H1 (cell line): ENCODE results near the gene PTK6. TPM values are rescaled to one million over a fixed set of nuclear protein-coding genes. Genes with fewer than 3 reads are reported as not detected.

Source experiments
- CTCF ChIA-PET: fragments of 300-600 bp; sonication (Branson Sonifier 250); formaldehyde crosslinking; loops from one replicate; lab custom pipeline; 2021; ENCODE audit not compliant: partially characterized antibody; lab: Charles Lee
- POLR2A ChIA-PET: fragments of 300-600 bp; sonication (Branson Sonifier 250); formaldehyde crosslinking; loops from one replicate; lab custom pipeline; 2021; ENCODE audit warnings: inconsistent platforms; ENCODE audit not compliant: partially characterized antibody; lab: Charles Lee
- DNase-seq, 2 experiments: peaks; one replicate each; pipeline versions ENCODE4 v3.0.0 to v3.0.0-alpha.2; 2010 to 2022; ENCODE audit warnings: low spot score in 2 of 2, low read depth in 1 of 2, mixed read lengths in 1 of 2
- FAIRE-seq: peaks from 2 replicates; lab custom pipeline; 2011; peaks lifted over from hg19 to GRCh38; lab: Jason Lieb, UNC
- H2AFZ ChIP-seq: 2 replicates; pipeline ENCODE4 v1.8.1; 2012; ENCODE audit warnings: low read length, inconsistent platforms
- H2AK5ac ChIP-seq: 2 replicates; pipeline ENCODE4 v1.6.1; 2013; ENCODE audit warnings: low read depth, low read length
- H2BK120ac ChIP-seq: replicated peaks from 2 replicates; pipeline ENCODE3; 2013; ENCODE audit warnings: low read depth, low read length, inconsistent platforms
- H2BK12ac ChIP-seq: 2 replicates; pipeline ENCODE4 v1.6.1; 2013; ENCODE audit warnings: low read depth, low read length
- H2BK15ac ChIP-seq: 2 replicates; pipeline ENCODE4 v1.6.1; 2013; ENCODE audit warnings: low read length
- H2BK20ac ChIP-seq: 2 replicates; pipeline ENCODE4 v1.6.1; 2013; ENCODE audit warnings: low read length
- H2BK5ac ChIP-seq: 2 replicates; pipeline ENCODE4 v1.6.1; 2013; ENCODE audit warnings: low read depth, low read length
- H3K14ac ChIP-seq: 2 replicates; pipeline ENCODE4 v1.6.1; 2013; ENCODE audit warnings: inconsistent platforms; ENCODE audit not compliant: insufficient read length
- H3K18ac ChIP-seq: 2 replicates; pipeline ENCODE4 v1.6.1; 2013; ENCODE audit warnings: low read length; ENCODE audit errors: extremely low read depth
- H3K23ac ChIP-seq: 2 replicates; pipeline ENCODE4 v1.6.1; 2013; ENCODE audit warnings: inconsistent platforms; ENCODE audit not compliant: insufficient read length
- H3K23me2 ChIP-seq: 2 replicates; pipeline ENCODE4 v1.6.1; 2013; ENCODE audit warnings: low read depth, low read length
- H3K27ac ChIP-seq: 2 replicates; pipeline ENCODE4 v1.6.1; 2011; ENCODE audit warnings: low read depth, low read length, inconsistent platforms
- H3K27me3 ChIP-seq, 4 experiments: replicated peaks in 1 of 4; 1 replicate in 1 of 4; 2 replicates in 3 of 4; pipeline versions ENCODE4 v1.6.1 to v1.8.1; 2011 to 2013; ENCODE audit warnings: low read length in 3 of 4, mild to moderate bottlenecking in 3 of 4, inconsistent platforms in 2 of 4, mixed read lengths in 2 of 4, moderate library complexity in 1 of 4; ENCODE audit not compliant: control insufficient read depth in 3 of 4, insufficient read depth in 3 of 4; ENCODE audit errors: extremely low read depth in 1 of 4
- H3K36me3 ChIP-seq, 4 experiments: 2 replicates each; pipeline versions ENCODE4 v1.6.1 to v1.8.1; 2011 to 2013; ENCODE audit warnings: mild to moderate bottlenecking in 4 of 4, low read length in 3 of 4, moderate library complexity in 2 of 4, control low read depth in 1 of 4, inconsistent platforms in 1 of 4; ENCODE audit not compliant: insufficient read depth in 4 of 4, control insufficient read depth in 2 of 4
- H3K4ac ChIP-seq: replicated peaks from 2 replicates; pipeline ENCODE3; 2013; ENCODE audit warnings: low read length, low read depth, mixed read lengths, inconsistent platforms; ENCODE audit not compliant: insufficient read length
- H3K4me1 ChIP-seq, 4 experiments: replicated peaks in 1 of 4; 1 replicate in 1 of 4; 2 replicates in 3 of 4; pipeline versions ENCODE4 v1.6.1 to v1.8.1; 2011 to 2013; ENCODE audit warnings: low read length in 3 of 4, inconsistent platforms in 2 of 4, mixed read lengths in 1 of 4; ENCODE audit not compliant: insufficient read depth in 4 of 4, control insufficient read depth in 3 of 4
- H3K4me2 ChIP-seq, 2 experiments: 2 replicates each; pipeline versions ENCODE4 v1.6.1 to v1.8.1; 2011 to 2013; ENCODE audit warnings: low read depth in 2 of 2, low read length in 2 of 2, control low read depth in 1 of 2, inconsistent platforms in 1 of 2, mild to moderate bottlenecking in 1 of 2; ENCODE audit not compliant: insufficient read depth in 1 of 2
- H3K4me3 ChIP-seq, 4 experiments: fragments of 200-600, 300-600 bp in 1 of 4; sonication (generic), shearing (Covaris generic), sonication (Bioruptor Twin) in 1 of 4; 2 replicates each; pipeline versions ENCODE4 v1.5.1 to v1.8.1; 2011 to 2016; ENCODE audit warnings: low read length in 4 of 4, low read depth in 3 of 4, control low read depth in 2 of 4, inconsistent platforms in 2 of 4, mild to moderate bottlenecking in 2 of 4, mixed read lengths in 1 of 4, moderate library complexity in 1 of 4; ENCODE audit not compliant: insufficient read depth in 2 of 4; ENCODE audit errors: extremely low read depth in 1 of 4
- H3K56ac ChIP-seq: replicated peaks from 2 replicates; pipeline ENCODE3; 2013; ENCODE audit warnings: low read depth, mild to moderate bottlenecking, mixed read lengths, low read length, inconsistent platforms; ENCODE audit not compliant: insufficient read length
- H3K79me1 ChIP-seq: 2 replicates; pipeline ENCODE4 v1.6.1; 2013; ENCODE audit warnings: low read depth, low read length, control low read depth
- H3K79me2 ChIP-seq, 2 experiments: 2 replicates each; pipeline versions ENCODE4 v1.6.1 to v1.8.1; 2012 to 2013; ENCODE audit warnings: low read length in 2 of 2, mild to moderate bottlenecking in 2 of 2, inconsistent platforms in 1 of 2; ENCODE audit not compliant: insufficient read depth in 2 of 2, control insufficient read depth in 1 of 2
- H3K9ac ChIP-seq, 4 experiments: replicated peaks in 1 of 4; 1 replicate in 1 of 4; 2 replicates in 3 of 4; pipeline versions ENCODE4 v1.6.1 to v1.8.1; 2011 to 2013; ENCODE audit warnings: low read depth in 3 of 4, low read length in 3 of 4, control low read depth in 2 of 4, mild to moderate bottlenecking in 2 of 4, moderate library complexity in 2 of 4, inconsistent platforms in 1 of 4; ENCODE audit errors: extremely low read depth in 1 of 4
- H3K9me3 ChIP-seq, 2 experiments: 2 replicates each; pipeline versions ENCODE4 v1.6.1 to v1.8.1; 2012 to 2013; ENCODE audit warnings: mild to moderate bottlenecking in 2 of 2, moderate library complexity in 2 of 2, control low read depth in 1 of 2, inconsistent platforms in 1 of 2, low read depth in 1 of 2, low read length in 1 of 2, mixed read lengths in 1 of 2; ENCODE audit not compliant: insufficient read depth in 2 of 2
- H4K20me1 ChIP-seq, 2 experiments: replicated peaks in 1 of 2; 2 replicates each; pipeline versions ENCODE3 to v1.8.1; 2011 to 2013; ENCODE audit warnings: inconsistent platforms in 2 of 2, low read length in 2 of 2, mild to moderate bottlenecking in 1 of 2; ENCODE audit not compliant: insufficient read depth in 2 of 2, control insufficient read depth in 1 of 2
- H4K5ac ChIP-seq: 2 replicates; pipeline ENCODE4 v1.6.1; 2013; ENCODE audit warnings: low read length, low read depth, mixed read lengths, inconsistent platforms; ENCODE audit not compliant: insufficient read length
- H4K8ac ChIP-seq: 2 replicates; pipeline ENCODE4 v1.8.0; 2013; ENCODE audit warnings: mild to moderate bottlenecking, moderate library complexity, low read length, inconsistent platforms; ENCODE audit not compliant: insufficient read depth; ENCODE audit errors: extremely low read depth
- H4K91ac ChIP-seq: replicated peaks from 2 replicates; pipeline ENCODE3; 2013; ENCODE audit warnings: low read length, mixed read lengths, inconsistent platforms; ENCODE audit not compliant: insufficient read length
- CBX5 ChIP-seq: fragments of 300-800, 300-1000 bp; sonication (generic); IDR thresholded peaks from 2 replicates; pipeline ENCODE4 v1.7.1; 2016; ENCODE audit warnings: antibody characterized with exemption, low read length, low read depth
- HDAC2 ChIP-seq, 2 experiments: fragments of 300-600 bp in 1 of 2; sonication (generic) in 1 of 2; IDR thresholded peaks; 2 replicates each; pipeline ENCODE4 v1.6.1; 2011 to 2012; ENCODE audit warnings: low read depth in 2 of 2, low read length in 2 of 2, mild to moderate bottlenecking in 2 of 2, moderate library complexity in 2 of 2, borderline replicate concordance in 1 of 2, inconsistent platforms in 1 of 2
- PHF8 ChIP-seq: fragments of 200-600 bp; sonication (generic); conservative IDR thresholded peaks from 2 replicates; pipeline ENCODE4 v1.7.1; 2012; ENCODE audit warnings: low read depth, mild to moderate bottlenecking, inconsistent platforms, low read length, moderate library complexity
- SIRT6 ChIP-seq: IDR thresholded peaks from one replicate; pipeline ENCODE4 v1.7.1; 2012; ENCODE audit warnings: low read length, inconsistent platforms
- SP2 ChIP-seq: IDR thresholded peaks from 2 replicates; pipeline ENCODE4 v1.6.1; 2012; ENCODE audit warnings: mild to moderate bottlenecking, low read length, inconsistent platforms
- SUZ12 ChIP-seq: fragments of 200-600 bp; sonication (generic); IDR thresholded peaks from 2 replicates; pipeline ENCODE4 v1.6.1; 2012; ENCODE audit warnings: mild to moderate bottlenecking, inconsistent platforms, low read length, moderate library complexity, mixed read lengths
- ZNF274 ChIP-seq: IDR thresholded peaks from 2 replicates; pipeline ENCODE4 v1.7.0; 2012; ENCODE audit warnings: low read length, borderline replicate concordance; ENCODE audit errors: extremely low read depth
- WGBS, 2 experiments: shearing (Covaris generic) in 1 of 2; methylation state at CpG; one replicate each; pipeline versions ENCODE4 v1.1.6 to v1.1.7; 2013 to 2015; ENCODE audit warnings: low lambda C conversion rate in 2 of 2, mixed read lengths in 2 of 2, inconsistent platforms in 1 of 2, low coverage in 1 of 2, missing lambda C conversion rate in 1 of 2; ENCODE audit not compliant: insufficient replicate concordance in 2 of 2, insufficient coverage in 1 of 2, insufficient read length in 1 of 2; ENCODE audit errors: extremely low coverage in 1 of 2, missing lambda C conversion rate in 1 of 2; 5-methylcytosine and 5-hydroxymethylcytosine counted together
- polyA plus RNA-seq, 7 experiments: library from polyadenylated mRNA; depleted of rRNA in 3 of 7; stranded (reverse) in 5 of 7; unstranded in 2 of 7; fragments of >200 nt in 5 of 7; fragments of 200-250 nt in 2 of 7; gene quantifications; 1 replicate in 5 of 7; 2 replicates in 1 of 7; 4 replicates in 1 of 7; pipeline versions ENCODE4 v1.2.1 to v1.2.3, GENCODE V29; 2011 to 2013; ENCODE audit warnings: missing spikeins in 2 of 7, mixed read lengths in 2 of 7
- total RNA-seq: library from RNA; stranded (reverse); fragmentation: NEBNext Ultra II Directional; extraction: Animal tissue kit (Norgen Biotek cat#: 25700); gene quantifications from 2 replicates; pipeline ENCODE4 v1.2.1, GENCODE V29; 2021

Gene PTK6
- total and polyA plus RNA-seq, 2 of the 8 experiments (the other 6 are each of a cell fraction or from before 2014, with no cell fraction given): 0.12 to 0.19 TPM

- Histone ChIP-seq H3K23me2 (no peaks in the 10 kb centered on the region), H3K36me3 (no peaks in the 10 kb centered on the region), H3K9me3 (no peaks in the 10 kb centered on the region), H3K9ac (no peak overlapping the region), H3K4me1 (peaks cover 0 to 20% (median 7%) of the 10 kb centered on the region in 4 experiments; a peak in 6 of 7 replicates), H3K27ac (no peak overlapping the region), H3K14ac (no peak overlapping the region), H4K8ac (no peak overlapping the region), H3K18ac (no peak overlapping the region), H2AFZ (no peak overlapping the region), H3K79me1 (no peaks in the 10 kb centered on the region), H4K5ac (no peak overlapping the region), H2BK15ac (no peak overlapping the region), H2AK5ac (no peak overlapping the region), H2BK12ac (no peak overlapping the region), H2BK5ac (no peak overlapping the region), H3K79me2 (no peaks in the 10 kb centered on the region), H3K4me2 (no peak overlapping the region), H4K20me1 (no peaks in the 10 kb centered on the region), H3K4me3 (no peak overlapping the region), H2BK20ac (no peak overlapping the region), H3K23ac (no peak overlapping the region), H2BK120ac (no peak overlapping the region), H3K56ac (no peak overlapping the region), H4K91ac (no peak overlapping the region), H3K4ac (no peak overlapping the region), H3K27me3 (no peaks in the 10 kb centered on the region)
- WGBS, 2 experiments: 92% methylated on average over 16 of the region's 19 CpGs; no CpG with 5 or more reads in 1 of the 2 experiments
- no peak for TF ChIP-seq SP2
- no peak for TF ChIP-seq SIRT6
- TF ChIP-seq PHF8: no peak
- no peak for TF ChIP-seq SUZ12
- no peak for TF ChIP-seq HDAC2 (IDR thresholded peaks at IDR 0.05; ENCODE audit: borderline replicate concordance in 1 of 2, low read depth in 2 of 2, low read length in 2 of 2)
- TF ChIP-seq CBX5: no peak
- TF ChIP-seq ZNF274: no peak
- DNase-seq (no peak), FAIRE-seq (no peak)
- ChIA-PET CTCF (interaction anchor here (0.6 to 1.2 kb wide), 4 partner anchors 48 to 429 kb away, joined by 3 read pairs; partner anchors contain the start of gene RTEL1), POLR2A (interaction anchor here (1.5 to 1.7 kb wide), 2 partner anchors 10 to 24 kb away, joined by 3 to 5 read pairs; no protein-coding TSS in a partner anchor)
These were observed 7.9 kb upstream of the PTK6 start for GRCh38 chr20:63544958-63545516.
